Calu3 (cell line): ENCODE measurements around the gene RPL19. TPM values are rescaled to one million over a fixed set of nuclear protein-coding genes. Genes with fewer than 3 reads are reported as not detected.
A peak's percentile ranks its signal among the peaks of the same experiment; 100 is the strongest.

ENCODE experiments used
- BruUV-seq: library from RNA; stranded (reverse); fragments of 400-500 nt; replicated peaks from 2 replicates; lab custom pipeline; 2021; lab: Mats Ljungman, UMichigan
- CTCF ChIA-PET: fragments of 300-600 bp; sonication (Branson Sonifier 250); formaldehyde crosslinking; loops from one replicate; lab custom pipeline; 2022; ENCODE audit warnings: antibody characterized with exemption; lab: Charles Lee
- DNase-seq: peaks from one replicate; pipeline ENCODE4 v3.0.0; 2022
- H3K27ac Mint-ChIP-seq: one replicate; pipeline ENCODE4 v1.8.0; 2022; ENCODE audit warnings: mixed read lengths; ENCODE audit not compliant: unreplicated experiment
- H3K27me3 Mint-ChIP-seq: one replicate; pipeline ENCODE4 v1.8.0; 2022; ENCODE audit warnings: mixed read lengths; ENCODE audit not compliant: unreplicated experiment
- H3K36me3 Mint-ChIP-seq: one replicate; pipeline ENCODE4 v1.8.0; 2022; ENCODE audit warnings: mild to moderate bottlenecking, moderate library complexity, mixed read lengths; ENCODE audit not compliant: insufficient read depth, unreplicated experiment
- H3K4me1 Mint-ChIP-seq: one replicate; pipeline ENCODE4 v1.8.0; 2022; ENCODE audit warnings: mild to moderate bottlenecking, low read depth, mixed read lengths; ENCODE audit not compliant: unreplicated experiment
- H3K4me3 Mint-ChIP-seq: one replicate; pipeline ENCODE4 v1.8.0; 2022; ENCODE audit warnings: mild to moderate bottlenecking, low read depth, moderate library complexity, mixed read lengths; ENCODE audit not compliant: unreplicated experiment
- H3K9me3 Mint-ChIP-seq: one replicate; pipeline ENCODE4 v1.8.0; 2022; ENCODE audit warnings: low read depth, mixed read lengths; ENCODE audit not compliant: unreplicated experiment
- CTCF ChIP-seq: fragments of 200-600 bp; IDR thresholded peaks from one replicate; pipeline ENCODE4 v1.8.0; 2022; ENCODE audit warnings: antibody characterized with exemption; ENCODE audit not compliant: unreplicated experiment
- intact Hi-C: fragments of 100-400 bp; cut with micrococcal nuclease; formaldehyde crosslinking; loops from one replicate; pipeline ENCODE4 v1.10.0; 2022; ENCODE audit not compliant: unreplicated experiment
- total RNA-seq: library from RNA; stranded (reverse); gene quantifications from 2 replicates; pipeline ENCODE4 v1.2.3, GENCODE V29; 2022

Gene RPL19
- total RNA-seq, 1 experiment from 2014 or later, result 6,763 TPM

DNA sequence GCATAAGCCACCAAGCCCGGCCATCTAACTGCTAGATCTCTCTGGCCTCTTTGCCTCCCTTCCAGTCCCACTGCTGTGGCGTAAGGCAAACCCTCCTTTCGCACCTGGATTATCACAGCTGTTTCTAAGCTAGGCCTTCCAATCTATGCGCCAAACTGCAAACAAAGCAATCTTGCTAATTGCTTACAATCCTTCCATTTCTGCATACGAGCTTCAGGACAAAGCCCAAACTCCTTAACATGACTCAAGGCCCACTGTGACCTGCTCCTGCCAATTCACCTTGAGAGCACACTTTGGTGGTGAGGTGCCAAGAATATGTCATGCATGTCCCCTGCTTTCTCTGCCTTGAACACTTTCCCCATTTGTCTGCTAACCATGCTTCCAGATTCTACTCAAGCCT is 28.1 kb upstream of the RPL19 start:
- no peak for DNase-seq
- Mint-ChIP-seq H3K36me3 (peaks cover 41% of the 10 kb centered on the region), H3K4me3 (no peak overlapping the region), H3K9me3 (no peaks in the 10 kb centered on the region), H3K27me3 (peaks cover 19% of the 10 kb centered on the region), H3K27ac (no peak overlapping the region), H3K4me1 (no peaks in the 10 kb centered on the region)
- BruUV-seq, result no TSS peak
- CTCF ChIA-PET, result interaction anchor here (0.9 to 2.1 kb wide), 4 partner anchors 10 to 189 kb away, joined by 3 to 7 read pairs (median 4); no protein-coding TSS in a partner anchor
- no peak for TF ChIP-seq CTCF
- intact Hi-C loops, result no loop called here

- CTCF ChIA-PET, result interaction anchor here (0.7 to 7.6 kb wide), 8 partner anchors 8 to 202 kb away, joined by 4 to 148 read pairs (median 8); partner anchors contain the start of gene ARL5C
Observed at GRCh38 chr17:39173080-39173479, 27.0 kb upstream of the RPL19 start.

GRCh38 chr17:39173526-39174274 is 26.4 kb upstream of the RPL19 start:
- H3K4me3 Mint-ChIP-seq, result no peak overlapping the region
- peaks cover 12% of the 10 kb centered on the region for H3K4me1 Mint-ChIP-seq
- H3K27me3 Mint-ChIP-seq, result peaks cover 5% of the 10 kb centered on the region
- no TSS peak for BruUV-seq
- H3K9me3 Mint-ChIP-seq, result no peaks in the 10 kb centered on the region
- intact Hi-C loops, result no loop called here
- CTCF ChIA-PET, result interaction anchor here (0.7 to 7.6 kb wide), 19 partner anchors 8 to 277 kb away, joined by 3 to 148 read pairs (median 7); partner anchors contain the start of genes ARL5C, MED1 and RPL19
- peaks cover 57% of the 10 kb centered on the region for H3K36me3 Mint-ChIP-seq
- peak overlapping the region; percentile 14 for H3K27ac Mint-ChIP-seq
- TF ChIP-seq CTCF, result no peak
- DNase-seq, result no peak

More at GRCh38 chr17:39173080-39173479, 27.0 kb upstream of the RPL19 start:
- no peak for DNase-seq
- peaks cover 6% of the 10 kb centered on the region for H3K4me1 Mint-ChIP-seq
- peaks cover 51% of the 10 kb centered on the region for H3K36me3 Mint-ChIP-seq
- no peak overlapping the region for H3K27ac Mint-ChIP-seq
- no peak overlapping the region for H3K4me3 Mint-ChIP-seq
- TF ChIP-seq CTCF, result peak; percentile 12
- H3K27me3 Mint-ChIP-seq, result peaks cover 9% of the 10 kb centered on the region
- intact Hi-C loops, result no loop called here
- H3K9me3 Mint-ChIP-seq, result no peaks in the 10 kb centered on the region
- BruUV-seq, result no TSS peak

DNA sequence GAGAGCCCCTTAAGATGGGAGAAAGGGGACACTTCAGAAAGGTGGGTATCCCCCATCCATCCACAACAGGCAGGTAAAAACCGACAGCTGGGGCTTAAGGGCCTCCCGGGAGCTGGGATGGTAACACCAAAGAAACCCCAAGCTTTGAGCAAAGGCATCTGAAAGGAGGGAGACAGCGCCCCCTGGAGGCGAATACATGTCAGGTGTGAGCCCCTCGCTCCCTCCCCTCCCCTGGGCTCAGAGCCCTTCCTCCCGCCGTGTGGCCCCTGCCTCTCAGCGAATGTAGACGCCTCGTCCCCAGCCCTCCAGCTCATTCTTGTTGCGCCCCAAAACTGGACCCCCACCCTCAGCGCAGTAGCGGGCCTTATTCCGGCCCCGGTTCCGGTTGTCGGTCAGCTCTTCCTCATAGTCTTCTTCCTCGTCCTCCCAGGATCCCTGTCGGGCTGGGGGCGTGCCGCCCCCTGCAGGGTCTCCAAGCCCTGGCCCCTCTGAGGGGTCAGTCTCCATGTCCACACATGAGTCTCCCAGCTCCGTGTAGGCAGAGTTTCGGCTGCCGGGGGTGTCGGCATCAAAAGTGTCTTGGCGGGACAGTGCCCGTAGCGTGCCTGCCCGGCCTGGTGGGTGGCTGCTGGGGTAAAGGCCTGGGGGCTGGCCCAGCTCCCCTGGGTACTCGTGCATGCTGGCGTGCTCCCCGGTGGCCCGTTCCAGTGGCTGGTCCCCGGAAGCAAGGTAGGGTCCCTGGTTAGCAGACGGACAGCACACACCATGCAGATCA is 25.0 kb upstream of the RPL19 start:
- no peak overlapping the region for H3K27ac Mint-ChIP-seq
- CTCF ChIA-PET, result interaction anchor here (0.5 to 7.6 kb wide), 37 partner anchors 8 to 564 kb away, joined by 3 to 148 read pairs (median 4); partner anchors contain the start of genes ARL5C, MED1 and RPL19
- BruUV-seq, result no TSS peak
- peak; percentile 100 for TF ChIP-seq CTCF
- H3K9me3 Mint-ChIP-seq, result no peaks in the 10 kb centered on the region
- no peaks in the 10 kb centered on the region for H3K27me3 Mint-ChIP-seq
- intact Hi-C loops, result no loop called here
- DNase-seq, result peak; percentile 92
- H3K36me3 Mint-ChIP-seq, result peaks cover 59% of the 10 kb centered on the region
- peaks cover 16% of the 10 kb centered on the region for H3K4me1 Mint-ChIP-seq
- no peak overlapping the region for H3K4me3 Mint-ChIP-seq
